NCI-H1930 (cell line): ENCODE results near the gene AZU1.
"Not testable (repeated sequence)": the region's sequence is repeated elsewhere in the genome, so short reads cannot be mapped to it uniquely, and the experiment has no call there.

ENCODE experiments used
- DNase-seq, 2 experiments: peaks; one replicate each; lab custom pipeline; 2025; lab: John Stamatoyannopoulos, UW

Gene AZU1

DNA sequence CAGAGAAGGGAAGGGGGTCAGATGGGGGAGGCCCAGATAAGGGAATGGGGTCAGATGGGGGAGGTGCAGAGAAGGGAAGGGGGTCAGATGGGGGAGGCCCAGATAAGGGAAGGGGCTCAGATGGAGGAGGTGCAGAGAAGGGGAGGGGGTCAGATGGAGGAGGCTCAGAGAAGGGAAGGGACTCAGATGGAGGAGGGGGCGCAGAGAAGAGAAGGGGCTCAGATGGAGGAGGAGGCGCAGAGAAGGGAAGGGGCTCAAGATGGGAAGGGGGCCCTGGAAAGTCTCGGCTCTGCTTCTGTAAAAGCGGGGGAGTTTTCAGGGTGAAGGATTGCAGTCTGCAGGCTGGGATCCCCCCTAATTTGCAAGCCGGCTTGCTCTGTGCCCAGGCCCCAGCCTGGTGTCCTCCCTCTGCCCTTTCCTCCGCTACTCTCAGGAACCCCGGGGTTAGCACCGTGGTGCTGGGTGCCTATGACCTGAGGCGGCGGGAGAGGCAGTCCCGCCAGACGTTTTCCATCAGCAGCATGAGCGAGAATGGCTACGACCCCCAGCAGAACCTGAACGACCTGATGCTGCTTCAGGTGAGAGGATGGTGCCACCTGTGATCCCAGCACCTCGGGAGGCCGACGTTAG lies 1.6 kb downstream of the AZU1 start:
- no peak for DNase-seq

DNA sequence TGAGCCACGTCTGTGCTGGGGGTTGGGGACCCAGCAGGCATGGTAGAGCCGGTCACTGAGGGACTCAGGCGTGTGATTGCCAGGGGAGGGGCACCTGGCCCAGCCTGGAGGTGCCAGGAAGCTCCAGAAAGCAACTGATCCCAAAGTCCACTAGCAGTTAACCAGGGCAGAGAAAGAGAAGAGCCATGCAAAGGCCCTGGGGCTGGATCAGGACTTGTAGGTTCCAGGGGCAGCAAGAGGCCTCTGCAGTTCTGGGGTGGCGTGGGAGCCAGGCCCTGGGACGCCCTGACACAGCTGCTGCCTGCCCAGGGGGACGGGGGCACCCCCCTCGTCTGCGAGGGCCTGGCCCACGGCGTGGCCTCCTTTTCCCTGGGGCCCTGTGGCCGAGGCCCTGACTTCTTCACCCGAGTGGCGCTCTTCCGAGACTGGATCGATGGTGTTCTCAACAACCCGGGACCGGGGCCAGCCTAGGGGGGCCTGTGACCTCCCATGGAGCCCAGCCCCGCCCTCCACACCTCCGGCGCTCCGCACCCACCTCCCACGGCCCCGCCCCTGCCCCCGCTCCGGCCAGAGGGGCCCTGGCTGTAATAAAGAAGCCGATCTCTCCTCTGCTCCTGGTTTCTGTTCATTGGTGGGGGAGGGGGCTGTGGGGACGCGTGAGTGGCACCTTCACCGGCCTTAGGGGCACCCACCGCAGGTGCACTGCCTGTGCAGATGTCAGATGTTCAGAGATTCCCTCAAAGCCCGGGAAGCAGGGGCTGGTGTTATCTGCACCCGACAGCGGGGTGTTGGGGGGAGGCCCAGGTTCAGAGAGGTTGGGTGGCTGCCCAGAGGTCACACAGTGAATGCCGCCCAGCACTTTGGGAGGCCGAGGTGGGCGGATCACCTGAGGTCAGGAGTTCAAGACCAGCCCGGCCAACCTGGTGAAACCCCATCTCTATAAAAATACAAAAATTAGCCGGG lies 4.1 kb downstream of the AZU1 start:
- DNase-seq = no peak

DNA sequence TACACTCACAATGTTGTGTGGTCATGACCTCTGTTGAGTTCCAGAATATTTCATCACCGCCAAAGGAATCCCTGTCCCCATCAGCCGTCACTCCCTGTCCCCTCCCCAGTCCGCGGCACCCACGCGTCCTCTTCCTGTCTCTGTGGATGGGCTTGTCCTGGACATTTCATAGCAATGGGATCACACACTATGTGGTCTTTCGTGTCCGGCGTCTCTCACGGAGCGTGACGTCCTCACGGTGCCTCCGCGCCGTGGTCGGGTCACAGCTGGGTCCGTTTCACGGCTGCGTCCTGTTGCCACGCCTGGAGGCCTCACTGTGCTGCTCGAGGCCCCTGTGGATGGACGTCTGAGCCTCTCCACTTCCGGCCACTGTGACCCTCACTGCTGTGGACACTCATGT lies 6.6 kb downstream of the AZU1 start:
- DNase-seq = no peak

DNA sequence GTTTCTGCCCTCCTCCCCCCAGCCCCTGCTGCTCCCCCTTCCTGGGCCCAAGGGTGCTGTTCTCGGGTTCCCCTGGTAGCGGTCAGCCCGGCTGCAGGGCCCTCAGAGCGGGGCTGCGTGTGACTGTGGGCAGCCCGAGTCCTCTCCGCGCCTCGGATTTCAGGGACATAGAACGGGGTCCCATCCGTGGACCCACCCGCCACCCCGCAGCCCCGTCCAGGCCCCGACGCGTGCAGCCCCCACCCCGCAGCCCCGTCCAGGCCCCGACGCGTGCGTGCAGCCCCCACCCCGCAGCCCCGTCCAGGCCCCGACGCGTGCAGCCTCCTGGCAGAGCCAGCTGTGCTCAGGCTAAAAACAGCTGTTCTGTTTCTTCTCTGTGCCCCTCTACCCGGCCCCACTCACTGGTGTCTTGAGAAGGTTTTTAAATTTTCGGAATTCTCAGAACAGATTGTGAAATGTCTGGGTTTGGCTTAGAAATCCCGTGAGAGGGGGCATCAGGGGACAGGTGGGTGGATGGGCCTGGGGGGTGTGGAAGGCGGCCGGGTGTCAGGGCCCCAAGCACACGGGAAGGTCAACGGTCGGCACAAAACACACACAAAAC lies 7.7 kb downstream of the AZU1 start:
- no peak for DNase-seq

DNA sequence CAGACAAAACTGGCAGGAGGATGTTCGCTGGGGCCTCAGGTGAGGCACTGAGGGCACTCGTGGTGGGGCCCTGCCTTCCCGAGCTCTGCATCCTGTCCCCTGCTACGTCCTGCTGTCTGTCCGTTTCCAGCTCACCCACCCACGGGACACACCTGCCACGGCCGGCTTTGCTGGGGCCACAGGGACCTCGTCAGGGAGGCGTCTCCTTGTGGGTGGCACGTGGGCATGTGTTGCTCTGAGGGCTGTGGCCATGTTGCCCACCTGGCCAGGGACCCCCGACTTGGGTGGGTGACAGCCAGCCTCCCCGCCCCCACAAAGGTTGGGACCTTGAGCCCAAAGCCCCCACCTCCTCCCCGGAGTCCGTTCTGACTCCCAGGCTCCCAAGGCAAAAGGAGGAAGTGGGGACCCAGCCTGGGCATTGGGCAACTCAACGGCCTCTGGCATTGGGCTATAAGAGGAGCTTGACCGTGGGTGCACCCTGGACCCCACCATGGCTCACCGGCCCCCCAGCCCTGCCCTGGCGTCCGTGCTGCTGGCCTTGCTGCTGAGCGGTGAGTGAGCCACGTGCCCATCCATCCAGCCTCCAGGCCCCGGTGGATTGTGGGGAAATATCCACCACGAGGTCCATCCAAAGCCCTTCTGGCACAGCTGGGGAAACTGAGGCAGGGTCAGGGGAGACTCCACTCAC lies 13.0 kb downstream of the AZU1 start, which contains the start of gene PRTN3:
PRTN3 (plus strand) TSS at position 481 of the 688 bp plus-strand sequence; CDS start at position 491, 10 bp downstream.
- DNase-seq = no peak

DNA sequence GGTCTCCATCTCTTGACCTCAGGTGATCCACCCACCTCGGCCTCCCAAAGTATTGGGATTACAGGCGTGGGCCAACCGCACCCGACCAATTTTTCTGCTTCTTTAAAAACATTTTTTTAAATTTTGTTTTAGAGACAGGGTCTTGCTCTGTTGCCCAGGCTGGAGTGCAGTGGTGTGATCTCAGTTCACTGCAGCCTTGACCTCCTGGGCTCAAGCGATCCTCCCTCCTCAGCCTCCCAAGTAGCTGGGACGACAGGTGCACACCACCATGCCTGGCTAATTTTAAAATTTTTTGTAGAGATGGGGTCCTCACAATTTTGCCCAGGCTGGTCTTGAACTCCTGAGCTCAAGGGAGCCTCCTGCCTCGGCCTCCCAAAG lies 15.2 kb downstream of the AZU1 start:
- DNase-seq = not testable (repeated sequence)

DNA sequence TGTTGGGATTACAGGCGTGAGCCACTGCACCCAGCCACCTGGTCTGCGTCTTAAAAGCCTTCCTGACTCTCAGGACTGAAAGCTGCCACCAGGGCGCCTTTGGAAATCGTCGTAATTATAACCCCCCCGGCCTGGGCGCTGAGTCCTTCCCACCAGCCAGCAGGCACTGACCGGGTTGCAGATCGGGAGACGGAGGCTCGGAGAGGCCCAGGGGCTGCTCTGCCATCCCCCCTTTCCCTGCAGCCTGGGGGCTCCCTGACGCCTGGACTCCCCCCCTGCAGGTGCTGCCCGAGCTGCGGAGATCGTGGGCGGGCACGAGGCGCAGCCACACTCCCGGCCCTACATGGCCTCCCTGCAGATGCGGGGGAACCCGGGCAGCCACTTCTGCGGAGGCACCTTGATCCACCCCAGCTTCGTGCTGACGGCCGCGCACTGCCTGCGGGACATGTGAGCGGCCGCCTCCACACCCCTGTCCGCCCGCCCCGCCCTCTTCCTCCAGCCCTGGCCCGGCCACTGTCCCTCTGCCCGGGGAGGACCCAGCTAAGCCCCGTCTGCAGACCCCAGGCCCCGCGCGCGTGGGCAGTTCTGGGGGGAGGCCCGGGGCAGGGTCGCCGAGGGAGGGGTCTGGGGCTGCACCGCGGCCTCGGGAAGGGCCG lies 15.7 kb downstream of the AZU1 start:
- no peak for DNase-seq

DNA sequence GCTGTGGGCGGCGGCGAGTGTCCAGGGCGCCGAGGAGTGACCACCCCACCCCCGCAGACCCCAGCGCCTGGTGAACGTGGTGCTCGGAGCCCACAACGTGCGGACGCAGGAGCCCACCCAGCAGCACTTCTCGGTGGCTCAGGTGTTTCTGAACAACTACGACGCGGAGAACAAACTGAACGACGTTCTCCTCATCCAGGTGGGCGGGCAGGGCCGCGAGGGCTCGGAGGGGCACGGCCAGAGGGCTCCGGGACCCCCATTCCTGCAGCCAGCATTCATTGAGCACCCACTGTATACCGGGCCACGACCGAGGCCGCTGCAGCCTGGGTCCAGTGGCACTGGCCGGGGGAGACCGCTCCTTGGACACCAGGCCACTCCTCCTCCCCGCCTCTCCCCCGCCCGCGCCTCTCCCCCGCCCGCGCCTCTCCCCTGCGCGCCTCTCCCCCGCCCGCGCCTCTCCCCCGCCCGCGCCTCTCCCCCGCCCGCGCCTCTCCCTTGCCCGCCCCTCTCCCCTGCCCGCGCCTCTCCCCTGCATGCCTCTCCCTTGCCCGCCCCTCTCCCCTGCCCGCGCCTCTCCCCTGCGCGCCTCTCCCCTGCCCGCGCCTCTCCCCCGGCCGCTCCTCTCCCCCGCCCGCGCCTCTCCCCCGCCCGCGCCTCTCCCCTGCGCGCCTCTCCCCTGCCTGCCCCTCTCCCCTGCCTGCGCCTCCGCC lies 16.4 kb downstream of the AZU1 start:
- no peak for DNase-seq

DNA sequence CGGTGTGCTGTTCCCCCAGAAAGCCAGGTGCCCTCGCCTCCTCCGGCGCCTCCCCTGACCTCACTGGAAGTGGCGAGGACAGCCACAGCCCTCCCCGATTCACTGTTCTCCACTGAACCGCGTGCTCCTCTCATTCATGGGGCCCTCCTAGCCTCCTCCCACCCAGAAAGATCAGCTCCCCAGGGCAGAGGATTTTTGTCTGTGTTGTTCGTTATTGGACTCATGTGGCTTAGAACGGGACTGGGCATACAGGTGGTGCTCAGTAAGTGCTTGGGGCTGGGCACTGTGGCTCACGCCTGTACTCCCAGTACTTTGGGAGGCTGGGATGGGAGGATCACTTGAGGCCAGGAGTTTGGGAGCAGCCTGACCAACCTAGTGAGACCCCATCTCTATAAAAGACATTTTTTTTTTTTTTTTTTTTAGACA lies 16.9 kb downstream of the AZU1 start:
- DNase-seq = no peak

DNA sequence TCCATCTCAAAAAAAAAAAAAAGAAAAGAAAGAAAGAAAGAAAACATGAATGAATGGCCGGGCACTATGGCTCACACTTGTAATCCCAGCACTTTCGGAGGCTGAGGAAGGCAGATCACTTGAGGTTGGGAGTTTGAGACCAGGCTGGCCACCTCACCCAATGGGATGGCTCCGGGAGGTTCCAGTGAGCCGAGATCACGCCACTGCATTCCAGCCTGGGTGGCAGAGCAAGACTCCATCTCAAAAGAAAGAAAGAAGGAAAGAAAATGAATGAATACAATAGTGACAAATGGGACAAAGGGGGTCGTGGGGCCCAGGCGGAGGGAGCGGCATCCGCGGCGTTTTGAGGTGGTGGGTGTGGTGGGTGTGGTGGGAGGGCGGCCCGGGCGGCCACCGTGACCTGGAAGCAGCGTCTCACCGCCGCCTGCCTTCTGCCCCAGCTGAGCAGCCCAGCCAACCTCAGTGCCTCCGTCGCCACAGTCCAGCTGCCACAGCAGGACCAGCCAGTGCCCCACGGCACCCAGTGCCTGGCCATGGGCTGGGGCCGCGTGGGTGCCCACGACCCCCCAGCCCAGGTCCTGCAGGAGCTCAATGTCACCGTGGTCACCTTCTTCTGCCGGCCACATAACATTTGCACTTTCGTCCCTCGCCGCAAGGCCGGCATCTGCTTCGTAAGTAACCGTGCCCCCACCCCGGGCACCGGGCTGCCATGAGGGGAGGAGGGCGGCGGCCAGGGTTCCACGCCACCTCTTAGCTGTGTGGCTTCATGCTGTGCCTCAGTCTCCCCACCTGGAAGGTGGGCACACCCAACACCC lies 18.3 kb downstream of the AZU1 start:
- DNase-seq = no peak

DNA sequence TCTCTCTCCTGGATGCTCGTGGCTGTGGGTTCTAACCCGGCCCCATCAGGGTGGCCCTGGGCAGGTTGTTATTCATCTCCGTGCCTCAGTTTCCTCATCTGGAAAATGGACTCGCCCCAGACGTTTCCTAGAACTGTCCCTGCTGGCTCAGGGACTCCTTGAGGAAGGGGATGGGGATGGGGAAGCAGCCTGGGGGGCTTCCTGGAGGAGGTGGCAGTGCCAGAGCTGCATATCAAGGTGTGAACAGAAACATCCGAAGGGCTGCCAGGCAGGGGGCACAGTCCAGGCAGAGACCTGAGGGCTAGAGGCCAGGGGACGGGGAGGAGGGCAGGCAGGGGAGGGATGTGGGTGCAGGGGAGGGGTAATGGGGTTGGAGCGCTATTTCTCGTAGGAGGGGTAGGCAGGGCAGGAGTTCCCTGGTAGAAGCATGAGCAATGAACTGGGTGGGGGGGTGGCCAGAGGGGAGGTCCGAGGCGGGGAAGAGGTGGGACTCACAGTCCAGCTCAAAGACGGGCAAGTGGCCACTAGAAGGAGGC lies 20.8 kb downstream of the AZU1 start:
- no peak for DNase-seq

DNA sequence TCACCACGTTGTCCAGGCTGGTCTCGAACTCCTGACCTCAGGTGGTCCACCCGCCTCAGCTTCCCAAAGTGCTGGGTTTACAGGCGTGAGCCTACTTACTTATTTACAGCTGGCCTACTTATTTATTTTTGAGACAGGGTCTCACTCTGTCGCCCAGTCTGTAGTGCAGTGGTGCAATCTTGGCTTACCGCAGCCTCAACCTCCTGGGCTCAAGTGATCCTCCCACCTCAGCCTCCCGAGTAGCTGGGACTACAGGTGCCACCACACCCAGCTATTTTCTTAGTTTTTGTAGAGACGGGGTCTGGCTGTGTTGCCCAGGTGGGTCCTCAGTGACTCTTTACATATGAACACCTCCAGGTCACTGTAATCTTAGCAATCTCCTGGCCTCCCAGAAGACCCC lies 21.6 kb downstream of the AZU1 start:
- DNase-seq = not testable (repeated sequence)

DNA sequence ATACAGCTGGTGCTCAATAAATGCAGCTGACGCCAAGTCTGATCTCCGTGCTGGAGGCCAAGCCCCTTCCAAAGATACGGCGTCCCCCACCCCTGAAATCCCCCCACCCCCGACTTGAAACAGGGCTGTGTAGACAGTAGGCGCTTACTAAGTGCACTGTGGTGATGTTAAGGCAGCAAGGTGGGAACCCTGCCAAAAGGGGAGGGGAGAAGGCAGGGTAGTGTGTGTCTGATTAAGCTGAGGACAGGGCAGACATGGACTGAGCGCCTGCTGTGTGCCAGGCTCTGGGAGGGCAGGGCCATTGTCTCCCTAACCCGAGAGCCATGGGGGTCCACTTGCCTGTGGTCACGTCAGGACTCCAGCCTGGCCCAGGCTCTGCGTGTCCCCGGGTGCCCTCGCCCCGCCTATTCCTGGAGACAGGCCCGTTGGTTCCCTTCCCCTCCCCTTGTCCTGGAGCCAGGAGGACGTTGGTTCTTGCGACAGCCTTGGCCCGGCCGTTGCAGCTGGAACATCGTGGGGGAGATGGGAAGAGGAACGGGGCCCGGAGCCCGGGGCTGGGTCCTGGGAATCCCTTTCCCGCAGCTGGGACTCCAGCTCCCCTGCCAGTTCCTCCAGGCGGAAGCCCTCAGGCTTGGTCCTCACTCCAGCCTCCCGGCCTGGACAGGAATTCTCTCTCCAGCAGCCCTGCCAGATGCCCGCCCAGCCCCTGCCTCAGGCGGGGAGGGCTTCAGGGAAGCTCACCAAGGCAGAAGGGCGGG lies 22.8 kb downstream of the AZU1 start:
- peak in 1 of 2 experiments; percentile 66 for DNase-seq

DNA sequence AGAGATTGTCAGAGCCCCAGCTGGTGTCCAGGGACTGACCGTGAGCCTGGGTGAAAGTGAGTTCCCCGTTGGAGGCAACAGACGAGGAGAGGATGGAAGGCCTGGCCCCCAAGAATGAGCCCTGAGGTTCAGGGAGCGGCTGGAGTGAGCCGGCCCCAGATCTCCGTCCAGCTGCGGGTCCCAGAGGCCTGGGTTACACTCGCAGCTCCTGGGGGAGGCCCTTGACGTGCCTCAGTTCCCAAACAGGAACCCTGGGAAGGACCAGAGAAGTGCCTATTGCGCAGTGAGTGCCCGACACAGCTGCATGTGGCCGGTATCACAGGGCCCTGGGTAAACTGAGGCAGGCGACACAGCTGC lies 23.3 kb downstream of the AZU1 start:
- no peak for DNase-seq

DNA sequence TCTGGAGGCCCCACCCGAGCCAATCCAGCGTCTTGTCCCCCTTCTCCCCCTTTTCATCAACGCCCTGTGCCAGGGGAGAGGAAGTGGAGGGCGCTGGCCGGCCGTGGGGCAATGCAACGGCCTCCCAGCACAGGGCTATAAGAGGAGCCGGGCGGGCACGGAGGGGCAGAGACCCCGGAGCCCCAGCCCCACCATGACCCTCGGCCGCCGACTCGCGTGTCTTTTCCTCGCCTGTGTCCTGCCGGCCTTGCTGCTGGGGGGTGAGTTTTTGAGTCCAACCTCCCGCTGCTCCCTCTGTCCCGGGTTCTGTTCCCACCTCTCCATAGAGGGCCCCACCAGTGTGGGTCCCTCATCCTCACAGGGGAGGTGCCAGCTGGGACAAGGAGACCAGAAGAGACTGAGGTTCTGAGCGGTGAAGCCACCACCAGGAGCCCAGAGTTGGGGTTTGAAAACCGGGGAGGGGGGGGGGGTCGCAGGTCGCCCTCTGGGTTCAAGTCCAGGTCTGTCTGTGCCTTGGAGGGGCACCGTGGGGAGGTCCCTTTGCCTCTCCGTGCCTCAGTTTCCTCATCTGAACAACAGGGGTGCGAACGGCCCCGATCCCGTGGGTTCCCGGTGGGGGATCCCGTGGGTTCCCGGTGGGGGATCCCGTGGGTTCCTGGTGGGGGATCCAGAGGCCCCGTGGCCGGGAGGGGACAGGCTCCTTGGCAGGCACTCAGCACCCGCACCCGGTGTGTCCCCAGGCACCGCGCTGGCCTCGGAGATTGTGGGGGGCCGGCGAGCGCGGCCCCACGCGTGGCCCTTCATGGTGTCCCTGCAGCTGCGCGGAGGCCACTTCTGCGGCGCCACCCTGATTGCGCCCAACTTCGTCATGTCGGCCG lies 24.7 kb downstream of the AZU1 start, which contains the start of gene ELANE:
ELANE (plus strand) TSS at position 168 of the 878 bp plus-strand sequence; CDS start at position 194, 26 bp downstream.
- no peak for DNase-seq

DNA sequence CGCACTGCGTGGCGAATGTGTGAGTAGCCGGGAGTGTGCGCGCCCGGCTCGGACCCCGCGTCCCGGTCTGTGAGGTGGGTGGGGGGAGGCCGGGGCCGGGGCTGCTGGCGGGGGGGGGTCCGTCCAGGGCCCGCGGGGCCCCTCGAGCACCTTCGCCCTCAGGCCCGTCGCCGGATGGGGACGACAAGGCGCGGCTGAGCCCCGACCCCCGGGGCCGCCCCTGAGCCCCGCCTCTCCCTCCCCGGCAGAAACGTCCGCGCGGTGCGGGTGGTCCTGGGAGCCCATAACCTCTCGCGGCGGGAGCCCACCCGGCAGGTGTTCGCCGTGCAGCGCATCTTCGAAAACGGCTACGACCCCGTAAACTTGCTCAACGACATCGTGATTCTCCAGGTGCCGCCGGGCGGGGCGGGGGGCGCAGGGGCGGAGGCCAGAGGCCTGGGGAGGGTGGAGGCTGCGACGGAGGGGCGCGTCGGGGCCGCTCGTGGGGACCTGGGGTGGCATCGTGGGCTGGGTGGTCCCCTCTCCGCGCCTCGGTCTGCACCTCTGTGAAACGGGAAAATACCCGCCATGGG lies 25.5 kb downstream of the AZU1 start:
- no peak for DNase-seq

DNA sequence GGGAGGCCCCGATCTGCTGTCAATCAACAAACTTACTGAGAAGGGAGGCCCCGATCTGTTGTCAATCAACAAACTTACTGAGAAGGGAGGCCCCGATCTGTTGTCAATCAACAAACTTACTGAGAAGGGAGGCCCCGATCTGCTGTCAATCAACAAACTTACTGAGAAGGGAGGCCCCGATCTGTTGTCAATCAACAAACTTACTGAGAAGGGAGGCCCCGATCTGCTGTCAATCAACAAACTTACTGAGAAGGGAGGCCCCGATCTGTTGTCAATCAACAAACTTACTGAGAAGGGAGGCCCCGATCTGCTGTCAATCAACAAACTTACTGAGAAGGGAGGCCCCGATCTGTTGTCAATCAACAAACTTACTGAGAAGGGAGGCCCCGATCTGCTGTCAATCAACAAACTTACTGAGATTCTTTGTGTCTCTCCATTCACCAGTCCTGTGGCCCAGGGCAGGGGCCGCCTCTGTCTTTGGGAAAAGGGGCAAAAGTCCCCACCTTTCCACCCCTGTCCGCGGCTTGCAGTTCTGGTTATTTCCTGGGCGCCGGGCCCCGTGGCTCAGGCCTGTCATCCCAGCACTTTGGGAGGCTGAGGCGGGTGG lies 26.1 kb downstream of the AZU1 start:
- DNase-seq = not testable (repeated sequence)
